OCI-LY1 (cell line): ENCODE measurements around the gene DENND1B.

ENCODE experiments used
- H2AFZ ChIP-seq: fragments of 200-600 bp; sonication (generic), shearing (Covaris generic); 2 replicates; pipeline ENCODE4 v1.6.0; 2014; ENCODE audit warnings: antibody characterized with exemption, mild to moderate bottlenecking, low read length
- H3F3A ChIP-seq: fragments of 200-600 bp; sonication (generic), shearing (Covaris generic); 2 replicates; pipeline ENCODE4 v1.6.0; 2014; ENCODE audit warnings: mild to moderate bottlenecking, antibody characterized with exemption, low read length, moderate library complexity; ENCODE audit not compliant: insufficient read depth
- H3K27ac ChIP-seq: fragments of 200-600 bp; sonication (generic); 2 replicates; pipeline ENCODE4 v1.5.1; 2014; ENCODE audit warnings: low read length, mixed run types, mild to moderate bottlenecking, low read depth; ENCODE audit not compliant: poor library complexity, severe bottlenecking
- H3K27me3 ChIP-seq: fragments of 200-600 bp; sonication (generic); 2 replicates; pipeline ENCODE4 v1.6.0; 2014; ENCODE audit warnings: antibody characterized with exemption, mild to moderate bottlenecking, low read length, moderate library complexity; ENCODE audit not compliant: insufficient read depth
- H3K36me3 ChIP-seq: fragments of 200-600 bp; sonication (generic); 2 replicates; pipeline ENCODE4 v1.6.1; 2014; ENCODE audit warnings: mild to moderate bottlenecking, antibody characterized with exemption, low read length, moderate library complexity, mixed read lengths; ENCODE audit not compliant: insufficient read depth
- H3K4me1 ChIP-seq: fragments of 200-600 bp; sonication (generic); 2 replicates; pipeline ENCODE4 v1.5.1; 2014; ENCODE audit warnings: mild to moderate bottlenecking, low read length, moderate library complexity; ENCODE audit not compliant: insufficient read depth, severe bottlenecking
- H3K4me2 ChIP-seq: fragments of 200-600 bp; sonication (generic), shearing (Covaris generic); 2 replicates; pipeline ENCODE4 v1.6.1; 2014; ENCODE audit warnings: low read length
- H3K4me3 ChIP-seq: fragments of 200-600 bp; sonication (generic); 2 replicates; pipeline ENCODE4 v1.5.1; 2014; ENCODE audit warnings: low read length, low read depth, mild to moderate bottlenecking, mixed read lengths; ENCODE audit not compliant: poor library complexity, severe bottlenecking
- H3K79me2 ChIP-seq: fragments of 200-600 bp; shearing (Covaris generic); 2 replicates; pipeline ENCODE4 v1.6.1; 2016; ENCODE audit warnings: mixed run types, low read length, mixed read lengths; ENCODE audit not compliant: insufficient read depth
- H3K9ac ChIP-seq: fragments of 200-600 bp; sonication (generic), shearing (Covaris generic); 2 replicates; pipeline ENCODE4 v1.6.1; 2014; ENCODE audit warnings: mild to moderate bottlenecking, low read length, mixed read lengths
- H3K9me2 ChIP-seq: fragments of 200-600 bp; sonication (generic), shearing (Covaris generic); 2 replicates; pipeline ENCODE4 v1.6.1; 2014; ENCODE audit warnings: low read depth, mild to moderate bottlenecking, low read length, mixed read lengths
- H3K9me3 ChIP-seq: fragments of 200-600 bp; shearing (Covaris generic); 2 replicates; pipeline ENCODE4 v1.6.1; 2014; ENCODE audit warnings: low read length, mixed read lengths
- H4K20me1 ChIP-seq: fragments of 200-600 bp; sonication (generic), shearing (Covaris generic); 2 replicates; pipeline ENCODE4 v1.6.0; 2016; ENCODE audit warnings: mild to moderate bottlenecking, low read length; ENCODE audit not compliant: insufficient read depth
- CTCF ChIP-seq: fragments of 200-600 bp; sonication (generic), shearing (Covaris generic); IDR thresholded peaks from 2 replicates; pipeline ENCODE4 v1.5.1; 2017; ENCODE audit warnings: mild to moderate bottlenecking, antibody characterized with exemption, low read length, moderate library complexity, mixed read lengths
- EZH2 ChIP-seq: fragments of 200-600 bp; sonication (generic), shearing (Covaris generic); IDR thresholded peaks from 2 replicates; pipeline ENCODE4 v1.8.0; 2017; ENCODE audit warnings: borderline replicate concordance, mixed run types, mild to moderate bottlenecking, antibody characterized with exemption, low read length, moderate library complexity, mixed read lengths

The DENND1B gene

DNA sequence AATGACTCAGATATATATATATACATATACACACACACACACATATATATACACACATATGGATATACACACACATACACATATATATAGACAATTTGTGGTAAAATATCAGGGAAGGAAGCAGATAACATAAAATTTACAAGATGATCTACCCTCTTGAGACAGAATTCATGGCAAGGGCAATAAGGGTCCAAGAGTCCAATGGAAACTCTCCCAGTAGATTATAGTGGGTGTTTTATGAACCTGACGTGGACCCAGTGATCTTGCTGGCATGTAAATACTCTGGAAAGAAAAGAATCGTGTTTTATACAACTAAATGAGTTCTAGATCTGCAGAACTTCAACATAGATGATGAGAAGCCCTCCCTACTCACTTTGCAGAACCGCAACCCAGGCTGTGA is 49.3 kb downstream of the DENND1B start:
- no peaks in the 10 kb centered on the region for H3F3A ChIP-seq
- no peak overlapping the region for H3K9ac ChIP-seq
- no peaks in the 10 kb centered on the region for H3K9me2 ChIP-seq
- H3K4me2 ChIP-seq = no peak overlapping the region
- H3K9me3 ChIP-seq = peaks cover 7% of the 10 kb centered on the region
- H2AFZ ChIP-seq = no peak overlapping the region
- no peaks in the 10 kb centered on the region; the same call in 1 of the 2 replicates for H3K79me2 ChIP-seq
- H3K27ac ChIP-seq = no peak overlapping the region
- H3K4me3 ChIP-seq = no peak overlapping the region
- H3K36me3 ChIP-seq = peaks cover 5% of the 10 kb centered on the region; the same call in 1 of the 2 replicates
- TF ChIP-seq CTCF (no peak), EZH2 (no peak)
- no peaks in the 10 kb centered on the region for H3K27me3 ChIP-seq
- H3K4me1 ChIP-seq = no peaks in the 10 kb centered on the region
- no peaks in the 10 kb centered on the region for H4K20me1 ChIP-seq

DNA sequence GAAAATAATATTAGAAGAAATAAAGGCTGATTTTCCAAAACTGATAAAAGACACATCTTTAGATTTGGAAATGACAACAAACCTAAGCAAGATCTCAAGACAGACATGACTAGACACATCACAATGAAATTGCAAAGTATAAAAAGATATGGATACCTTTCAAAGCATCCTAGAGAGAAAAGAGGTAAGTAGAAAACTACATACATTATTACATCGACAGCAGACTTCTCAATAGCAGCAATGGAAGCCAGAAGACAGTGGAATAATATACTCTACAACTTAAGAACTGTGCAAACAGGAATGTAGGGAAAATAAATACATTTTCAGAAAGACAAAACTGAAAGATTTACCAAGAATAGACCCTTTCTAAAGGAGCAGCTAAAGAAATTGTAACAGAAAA is 50.2 kb downstream of the DENND1B start:
- H3K4me1 ChIP-seq = no peaks in the 10 kb centered on the region
- no peaks in the 10 kb centered on the region for H3F3A ChIP-seq
- no peak overlapping the region for H2AFZ ChIP-seq
- no peaks in the 10 kb centered on the region for H3K27me3 ChIP-seq
- H3K9me2 ChIP-seq = no peaks in the 10 kb centered on the region
- peaks cover 5% of the 10 kb centered on the region; the same call in 1 of the 2 replicates for H3K36me3 ChIP-seq
- no peak for TF ChIP-seq CTCF
- TF ChIP-seq EZH2 = no peak
- H3K4me3 ChIP-seq = no peak overlapping the region
- no peak overlapping the region for H3K4me2 ChIP-seq
- H3K27ac ChIP-seq = no peak overlapping the region
- no peaks in the 10 kb centered on the region for H4K20me1 ChIP-seq
- peaks cover 7% of the 10 kb centered on the region for H3K9me3 ChIP-seq
- no peaks in the 10 kb centered on the region; the same call in 1 of the 2 replicates for H3K79me2 ChIP-seq
- no peak overlapping the region for H3K9ac ChIP-seq

- no peak for TF ChIP-seq EZH2
- no peak for TF ChIP-seq CTCF
- Histone ChIP-seq H3K27me3 (no peaks in the 10 kb centered on the region), H4K20me1 (no peaks in the 10 kb centered on the region), H3K27ac (no peak overlapping the region), H3K79me2 (peaks cover 2% of the 10 kb centered on the region; the same call in 1 of the 2 replicates), H3F3A (no peaks in the 10 kb centered on the region), H3K4me1 (no peaks in the 10 kb centered on the region), H3K4me2 (no peak overlapping the region), H3K9me2 (no peaks in the 10 kb centered on the region), H3K36me3 (no peaks in the 10 kb centered on the region), H3K9ac (no peak overlapping the region), H3K4me3 (no peak overlapping the region), H2AFZ (no peak overlapping the region), H3K9me3 (no peaks in the 10 kb centered on the region)
Observed at GRCh38 chr1:197715806-197716205, 59.5 kb downstream of the DENND1B start.
